SJSA1 (cell line): ENCODE data around the gene UBE2I. TPM values are rescaled to one million over a fixed set of nuclear protein-coding genes. Genes with fewer than 3 reads are reported as not detected.
A peak's percentile ranks its signal among the peaks of the same experiment; 100 is the strongest.
"Not testable (repeated sequence)": the region's sequence is repeated elsewhere in the genome, so short reads cannot be mapped to it uniquely, and the experiment has no call there.

Experiments
- DNase-seq, 2 experiments: peaks; one replicate each; pipeline ENCODE4 v3.0.0-alpha.2; 2015 to 2020; ENCODE audit warnings: low spot score in 2 of 2, low read depth in 1 of 2
- H3K27ac ChIP-seq: fragments of 250-450 bp; sonication (Bioruptor Pico); 2 replicates; pipeline ENCODE4 v1.5.1; 2020; ENCODE audit warnings: mild to moderate bottlenecking, moderate library complexity
- H3K27me3 ChIP-seq: fragments of 250-450 bp; sonication (Bioruptor Pico); replicated peaks from 2 replicates; pipeline ENCODE4 v1.5.1; 2020; ENCODE audit warnings: mild to moderate bottlenecking, moderate library complexity
- H3K36me3 ChIP-seq: fragments of 250-450 bp; sonication (Bioruptor Pico); 2 replicates; pipeline ENCODE4 v1.5.1; 2020; ENCODE audit warnings: mild to moderate bottlenecking
- H3K4me1 ChIP-seq: fragments of 250-450 bp; sonication (Bioruptor Pico); replicated peaks from 2 replicates; pipeline ENCODE4 v1.6.1; 2021; ENCODE audit warnings: mild to moderate bottlenecking
- H3K4me3 ChIP-seq: fragments of 250-450 bp; sonication (Bioruptor Pico); 2 replicates; pipeline ENCODE4 v1.5.1; 2020; ENCODE audit warnings: mild to moderate bottlenecking
- H3K9me3 ChIP-seq: fragments of 250-450 bp; sonication (Bioruptor Pico); replicated peaks from 2 replicates; pipeline ENCODE4 v1.5.1; 2020; ENCODE audit warnings: mild to moderate bottlenecking
- total RNA-seq: library from RNA; depleted of rRNA; stranded (reverse); fragments of >200 nt; shearing (Covaris generic); gene quantifications from 2 replicates; pipeline ENCODE4 v1.2.3, GENCODE V29; 2014

The UBE2I gene
- total RNA-seq, 1 experiment from 2014 or later: 77.4 TPM

DNA sequence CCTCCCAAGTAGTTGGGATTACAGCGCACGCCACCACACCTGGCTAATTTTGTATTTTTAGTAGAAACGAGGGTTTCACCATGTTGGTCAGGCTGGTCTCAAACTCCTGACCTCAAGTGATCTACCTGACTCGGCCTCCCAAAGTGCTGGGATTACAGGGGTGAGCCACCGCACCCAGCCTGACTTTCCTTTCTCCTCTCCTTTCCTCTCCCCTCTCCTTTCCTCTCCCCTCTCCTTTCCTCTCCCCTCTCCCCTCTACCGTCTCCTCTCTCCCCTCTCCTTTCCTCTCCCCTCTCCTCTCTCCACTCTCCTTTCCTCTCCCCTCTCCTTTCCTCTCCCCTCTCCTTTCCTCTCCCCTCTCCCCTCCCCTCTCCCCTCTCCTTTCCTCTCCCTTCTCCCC is 17.2 kb upstream of the UBE2I start:
- DNase-seq, H3K27ac ChIP-seq, H3K4me1 ChIP-seq, H3K9me3 ChIP-seq, H3K36me3 ChIP-seq, H3K4me3 ChIP-seq: not testable (repeated sequence)
- H3K27me3 ChIP-seq: peaks cover 57% of the 10 kb centered on the region

DNA sequence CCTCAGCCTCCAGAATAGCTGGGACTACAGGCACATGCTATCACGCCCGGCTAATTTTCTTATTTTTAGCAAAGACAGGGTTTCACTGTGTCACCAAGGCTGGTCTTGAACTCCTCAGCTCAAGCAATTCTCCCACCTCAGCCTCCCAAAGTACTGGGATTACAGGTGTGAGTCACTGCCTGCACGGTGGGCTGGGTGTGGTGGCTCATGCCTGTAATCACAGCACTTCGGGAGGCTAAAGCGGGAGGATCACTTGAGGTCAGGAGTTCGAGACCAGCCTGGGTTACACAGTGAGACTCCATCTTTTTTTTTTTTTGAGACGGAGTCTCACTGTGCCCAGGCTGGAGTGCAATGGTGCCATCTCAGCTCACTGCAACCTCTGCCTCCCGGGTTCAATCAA is 16.6 kb upstream of the UBE2I start:
- not testable (repeated sequence) for H3K36me3 ChIP-seq, DNase-seq, H3K4me3 ChIP-seq, H3K9me3 ChIP-seq, H3K4me1 ChIP-seq, H3K27ac ChIP-seq
- peaks cover 51% of the 10 kb centered on the region for H3K27me3 ChIP-seq

DNA sequence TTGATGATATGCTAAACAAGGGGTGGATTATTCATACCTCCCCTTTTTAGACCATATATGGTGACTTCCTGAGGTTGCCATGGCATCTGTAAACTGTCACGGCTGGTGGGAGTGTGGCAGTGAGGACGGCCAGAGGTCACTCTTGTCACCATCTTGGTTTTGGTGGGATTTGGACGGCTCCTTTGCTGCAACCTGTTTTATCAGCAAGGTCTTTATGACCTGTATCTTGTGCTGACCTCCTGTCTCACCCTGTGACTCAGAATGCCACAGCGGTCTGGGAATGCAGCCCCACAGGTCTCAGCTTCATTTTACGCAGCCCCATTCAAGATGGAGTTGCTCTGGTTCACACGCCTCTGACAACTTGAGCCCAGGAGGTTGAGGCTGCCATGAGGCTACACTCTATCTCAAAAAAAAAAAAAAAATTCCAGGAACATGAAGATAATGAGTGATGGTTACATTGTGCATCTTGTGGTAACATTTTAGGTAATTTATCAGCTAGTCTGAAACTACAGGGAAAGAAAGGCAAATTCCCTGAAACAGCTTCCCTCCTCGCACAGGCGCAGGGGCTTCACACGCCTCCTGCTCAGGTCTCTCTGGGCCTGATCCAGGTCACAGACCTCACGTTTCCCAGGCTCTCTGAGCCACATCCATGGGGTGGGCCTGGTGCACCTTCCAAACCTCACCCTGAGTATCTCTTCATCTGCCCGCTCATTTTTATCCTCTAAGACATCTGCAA is 15.3 kb upstream of the UBE2I start:
- Histone ChIP-seq H3K4me1 (no peaks in the 10 kb centered on the region; the same call in 1 of the 2 replicates), H3K4me3 (no peak overlapping the region), H3K27me3 (peaks cover 38% of the 10 kb centered on the region), H3K27ac (no peak overlapping the region), H3K9me3 (no peaks in the 10 kb centered on the region), H3K36me3 (no peaks in the 10 kb centered on the region)
- DNase-seq: no peak

GRCh38 chr16:1295465-1295864 is 14.0 kb upstream of the UBE2I start:
- Histone ChIP-seq H3K4me1 (no peaks in the 10 kb centered on the region; the same call in 1 of the 2 replicates), H3K27ac (no peak overlapping the region), H3K4me3 (no peak overlapping the region), H3K9me3 (no peaks in the 10 kb centered on the region), H3K27me3 (peaks cover 38% of the 10 kb centered on the region), H3K36me3 (no peaks in the 10 kb centered on the region)
- no peak for DNase-seq

GRCh38 chr16:1296688-1297017 is 12.8 kb upstream of the UBE2I start:
- peaks cover 36% of the 10 kb centered on the region for H3K27me3 ChIP-seq
- not testable (repeated sequence) for DNase-seq, H3K36me3 ChIP-seq, H3K4me1 ChIP-seq, H3K4me3 ChIP-seq, H3K27ac ChIP-seq, H3K9me3 ChIP-seq

DNA sequence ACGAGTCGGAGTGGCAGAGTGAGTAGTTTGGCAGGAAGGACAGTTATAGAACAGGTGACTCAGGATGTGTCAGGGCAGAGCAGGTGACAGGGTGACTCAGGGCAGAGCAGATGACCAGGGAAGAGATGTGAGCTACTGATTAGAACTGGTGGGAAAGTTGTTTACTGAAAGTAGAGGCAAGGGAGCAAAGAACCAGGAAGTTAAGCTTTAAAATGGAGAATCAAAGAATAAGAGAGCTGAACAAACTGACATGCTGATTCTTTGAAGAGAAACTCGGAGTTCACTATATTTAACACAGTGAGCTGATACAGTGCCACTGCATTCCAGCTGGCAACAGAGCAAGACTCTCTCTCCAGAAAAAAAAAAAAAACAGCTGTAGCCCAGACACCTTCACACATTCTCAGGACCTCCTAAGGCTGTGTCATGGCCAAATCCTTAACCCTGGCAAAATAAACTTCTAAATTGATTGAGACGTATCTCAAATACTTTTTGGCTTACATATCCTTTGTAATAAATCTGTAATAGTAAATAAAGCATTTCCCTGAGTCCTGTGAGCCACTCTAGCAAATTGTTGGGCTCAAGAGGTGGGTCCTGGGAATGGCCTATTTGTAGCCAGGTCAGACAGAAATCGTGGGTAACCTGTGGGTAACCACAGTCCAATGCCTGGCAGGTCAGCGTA is 12.3 kb upstream of the UBE2I start:
- H3K27me3 ChIP-seq: peaks cover 34% of the 10 kb centered on the region
- H3K4me1 ChIP-seq: peaks cover 7% of the 10 kb centered on the region
- H3K4me3 ChIP-seq: no peak overlapping the region
- DNase-seq: no peak
- no peaks in the 10 kb centered on the region for H3K9me3 ChIP-seq
- H3K36me3 ChIP-seq: no peaks in the 10 kb centered on the region
- H3K27ac ChIP-seq: no peak overlapping the region

- Histone ChIP-seq H3K27me3 (peaks cover 30% of the 10 kb centered on the region), H3K4me3 (no peak overlapping the region), H3K4me1 (peaks cover 7% of the 10 kb centered on the region), H3K27ac (no peak overlapping the region), H3K9me3 (no peaks in the 10 kb centered on the region), H3K36me3 (no peaks in the 10 kb centered on the region)
- DNase-seq: no peak
Measured at GRCh38 chr16:1298406-1298805, 11.0 kb upstream of the UBE2I start.

- Histone ChIP-seq H3K36me3 (no peaks in the 10 kb centered on the region), H3K4me1 (peaks cover 7% of the 10 kb centered on the region), H3K4me3 (no peak overlapping the region), H3K9me3 (no peaks in the 10 kb centered on the region), H3K27me3 (peaks cover 26% of the 10 kb centered on the region), H3K27ac (no peak overlapping the region)
- DNase-seq: no peak
Measured at GRCh38 chr16:1299012-1299867, 10.2 kb upstream of the UBE2I start.

DNA sequence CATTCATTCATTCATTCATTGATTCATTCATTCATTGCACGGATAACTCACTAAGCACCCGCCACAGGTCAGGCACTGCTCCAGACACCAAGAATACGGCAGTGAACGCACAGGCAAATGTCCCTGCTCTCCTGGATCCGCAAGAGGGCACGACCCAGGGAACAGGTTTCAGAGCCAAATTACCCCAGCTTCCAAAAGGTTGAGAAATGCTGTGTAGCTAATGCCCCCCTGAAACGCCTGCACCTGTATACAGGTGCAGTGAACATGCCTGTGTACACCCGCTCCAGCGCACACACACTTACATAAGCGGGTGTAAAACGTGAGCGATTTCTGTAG is 9.6 kb upstream of the UBE2I start:
- Histone ChIP-seq H3K9me3 (no peaks in the 10 kb centered on the region), H3K4me1 (peaks cover 7% of the 10 kb centered on the region), H3K27ac (no peak overlapping the region), H3K4me3 (no peak overlapping the region), H3K36me3 (no peaks in the 10 kb centered on the region), H3K27me3 (peaks cover 26% of the 10 kb centered on the region)
- DNase-seq: no peak

DNA sequence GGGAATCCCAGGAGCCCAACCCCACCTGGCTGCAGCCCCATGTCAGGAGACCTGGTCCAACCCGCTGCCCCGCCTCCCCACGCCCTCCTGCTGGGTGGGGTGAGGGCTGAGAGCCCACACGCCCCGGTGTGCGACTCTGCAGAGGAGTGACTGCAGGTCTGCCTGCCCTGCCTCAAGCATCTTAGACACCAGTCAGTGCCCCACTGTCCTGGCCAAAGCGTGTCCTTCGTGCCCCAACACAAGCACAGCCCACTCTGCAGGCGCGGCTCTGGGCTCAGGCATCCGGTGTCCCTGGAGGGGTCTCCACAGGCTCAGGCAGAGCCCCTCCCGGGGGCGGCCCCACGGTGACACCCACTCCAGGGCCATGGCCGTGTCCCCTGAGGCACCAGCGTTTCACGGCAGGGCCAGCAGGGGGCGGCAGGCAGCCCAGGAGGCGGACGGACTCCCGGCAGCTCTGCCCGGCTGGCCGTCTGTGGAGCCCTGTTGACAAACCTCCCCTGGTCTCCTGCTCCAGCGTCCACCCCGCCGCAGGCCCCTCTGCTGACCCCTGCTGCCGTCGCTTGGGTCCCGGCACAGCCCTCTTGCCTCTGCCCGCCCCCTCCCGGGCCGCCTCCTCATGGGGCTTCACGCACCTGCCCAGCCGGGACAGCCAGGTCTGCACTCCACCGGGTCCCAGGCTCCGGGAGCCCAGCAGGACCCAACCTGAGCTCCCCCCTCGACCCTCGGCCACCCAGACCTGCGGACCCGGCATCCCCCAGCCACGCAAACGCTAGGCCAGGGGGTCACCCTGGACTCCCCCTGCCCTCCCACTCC is 8.6 kb upstream of the UBE2I start:
- Histone ChIP-seq H3K36me3 (no peaks in the 10 kb centered on the region), H3K4me1 (peaks cover 7% of the 10 kb centered on the region), H3K4me3 (no peak overlapping the region), H3K9me3 (no peaks in the 10 kb centered on the region), H3K27me3 (peaks cover 25% of the 10 kb centered on the region), H3K27ac (no peak overlapping the region)
- peak; percentile 45 to 74 for DNase-seq

GRCh38 chr16:1301562-1301961 is 7.9 kb upstream of the UBE2I start:
- no peak for DNase-seq
- Histone ChIP-seq H3K27ac (no peak overlapping the region), H3K36me3 (no peaks in the 10 kb centered on the region), H3K9me3 (no peaks in the 10 kb centered on the region), H3K27me3 (peaks cover 21% of the 10 kb centered on the region), H3K4me1 (peaks cover 7% of the 10 kb centered on the region), H3K4me3 (no peak overlapping the region)

DNA sequence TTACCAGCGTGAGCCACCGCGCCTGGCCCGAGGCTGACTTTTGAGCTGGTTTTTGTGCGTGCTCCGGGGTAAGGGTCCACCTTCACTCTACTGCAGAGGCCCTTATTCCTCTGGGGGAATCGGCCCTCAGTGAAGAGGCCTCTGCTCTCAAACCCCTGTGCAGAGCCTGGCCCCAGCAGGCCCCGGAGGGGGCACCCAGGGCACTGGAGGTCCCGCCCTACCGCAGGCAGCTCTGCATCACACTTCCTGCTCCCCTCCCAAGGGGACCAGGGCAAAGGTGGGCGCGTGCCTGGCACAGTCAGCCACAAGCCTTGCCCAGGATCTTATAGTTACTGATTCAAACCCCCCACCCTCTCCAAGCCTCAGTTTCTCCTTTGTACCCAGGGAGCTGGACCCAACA is 3.6 kb upstream of the UBE2I start:
- DNase-seq: no peak
- no peaks in the 10 kb centered on the region for H3K9me3 ChIP-seq
- H3K27ac ChIP-seq: no peak overlapping the region
- peaks cover 12% of the 10 kb centered on the region for H3K4me1 ChIP-seq
- peaks cover 10% of the 10 kb centered on the region for H3K36me3 ChIP-seq
- H3K27me3 ChIP-seq: peaks cover 6% of the 10 kb centered on the region
- no peak overlapping the region for H3K4me3 ChIP-seq

- Histone ChIP-seq H3K4me3 (no peak overlapping the region), H3K27me3 (peaks cover under 1% of the 10 kb centered on the region), H3K9me3 (no peaks in the 10 kb centered on the region), H3K4me1 (peaks cover 12% of the 10 kb centered on the region), H3K36me3 (peaks cover 15% of the 10 kb centered on the region), H3K27ac (no peak overlapping the region)
- no peak for DNase-seq
Measured at GRCh38 chr16:1306334-1306733, 3.1 kb upstream of the UBE2I start.
